Thoracic aorta (tissue), 2 donors: ENCODE results near the gene TRPM2. TPM values are rescaled to one million over a fixed set of nuclear protein-coding genes. Genes with fewer than 3 reads are reported as not detected.

ENCODE experiments used
- ATAC-seq: fragments of 150-250 bp; one replicate; pipeline ENCODE4 v1.8.0; 2017; ENCODE audit warnings: low read depth; ENCODE audit not compliant: insufficient number of reproducible peaks, low FRiP score
- DNase-seq: peaks from one replicate; pipeline ENCODE4 v3.0.0-alpha.2; 2020; ENCODE audit warnings: low spot score
- H3K27ac ChIP-seq, 2 donors: fragments of 200-600 bp; sonication (generic); 1 replicate in 1 of 2; 2 replicates in 1 of 2; pipeline ENCODE4 v1.5.1; 2016; ENCODE audit warnings: mild to moderate bottlenecking in 2 of 2, moderate library complexity in 2 of 2
- H3K27me3 ChIP-seq: fragments of 200-600 bp; sonication (generic); replicated peaks from 2 replicates; pipeline ENCODE4 v1.6.0; 2016; ENCODE audit warnings: mild to moderate bottlenecking; ENCODE audit not compliant: insufficient read depth
- H3K36me3 ChIP-seq: fragments of 200-600 bp; sonication (generic); one replicate; pipeline ENCODE4 v1.5.1; 2016
- H3K4me1 ChIP-seq, 2 donors: fragments of 200-600 bp; sonication (generic); 1 replicate in 1 of 2; 2 replicates in 1 of 2; pipeline versions ENCODE4 v1.5.1 to v1.6.0; 2016; ENCODE audit warnings: low read depth in 2 of 2, mild to moderate bottlenecking in 1 of 2; ENCODE audit not compliant: control insufficient read depth in 1 of 2
- H3K4me3 ChIP-seq: fragments of 200-600 bp; sonication (generic); 2 replicates; pipeline ENCODE4 v1.5.1; 2016; ENCODE audit warnings: mild to moderate bottlenecking
- H3K9me3 ChIP-seq: fragments of 200-600 bp; sonication (generic); 2 replicates; pipeline ENCODE4 v1.5.1; 2016
- CTCF ChIP-seq: fragments of 200-600 bp; sonication (generic); IDR thresholded peaks from one replicate; pipeline ENCODE4 v1.5.1; 2019; ENCODE audit warnings: antibody characterized with exemption
- total RNA-seq, 2 donors: library from RNA; depleted of rRNA; stranded (reverse); fragments of >200 nt; gene quantifications; one replicate each; pipeline versions ENCODE4 v1.1.0 to v1.2.3, GENCODE V29; 2016

TRPM2 gene
- total RNA-seq, 2 donors from 2014 or later = 10.4 to 12.9 TPM

GRCh38 chr21:44314561-44314960 is 38.9 kb upstream of the TRPM2 start:
- Histone ChIP-seq H3K4me3 (no peak overlapping the region), H3K9me3 (no peaks in the 10 kb centered on the region), H3K27ac (no peak overlapping the region), H3K36me3 (peaks cover 53% of the 10 kb centered on the region), H3K4me1 (no peaks in the 10 kb centered on the region), H3K27me3 (no peaks in the 10 kb centered on the region)
- ATAC-seq = no peak
- TF ChIP-seq CTCF = no peak
- no peak for DNase-seq

GRCh38 chr21:44315691-44316203 is 37.7 kb upstream of the TRPM2 start:
- no peaks in the 10 kb centered on the region for H3K9me3 ChIP-seq
- ATAC-seq (no peak), DNase-seq (no peak)
- no peak for TF ChIP-seq CTCF
- peaks cover 41% of the 10 kb centered on the region for H3K36me3 ChIP-seq
- no peaks in the 10 kb centered on the region for H3K4me1 ChIP-seq
- no peak overlapping the region for H3K4me3 ChIP-seq
- no peak overlapping the region for H3K27ac ChIP-seq
- no peaks in the 10 kb centered on the region for H3K27me3 ChIP-seq

- ATAC-seq (no peak), DNase-seq (no peak)
- Histone ChIP-seq H3K27ac (no peak overlapping the region), H3K9me3 (no peaks in the 10 kb centered on the region), H3K36me3 (peaks cover 36% of the 10 kb centered on the region), H3K4me3 (no peak overlapping the region), H3K4me1 (no peaks in the 10 kb centered on the region), H3K27me3 (no peaks in the 10 kb centered on the region)
- no peak for TF ChIP-seq CTCF
Measured at GRCh38 chr21:44316277-44316900, 37.0 kb upstream of the TRPM2 start.

GRCh38 chr21:44317241-44317782 is 36.1 kb upstream of the TRPM2 start:
- H3K36me3 ChIP-seq = peaks cover 37% of the 10 kb centered on the region
- H3K9me3 ChIP-seq = no peaks in the 10 kb centered on the region
- ATAC-seq (no peak), DNase-seq (no peak)
- H3K27me3 ChIP-seq = no peaks in the 10 kb centered on the region
- H3K27ac ChIP-seq = no peak overlapping the region
- H3K4me1 ChIP-seq = no peaks in the 10 kb centered on the region
- H3K4me3 ChIP-seq = no peak overlapping the region
- no peak for TF ChIP-seq CTCF

- Histone ChIP-seq H3K4me3 (no peak overlapping the region), H3K27me3 (no peaks in the 10 kb centered on the region), H3K27ac (no peak overlapping the region), H3K36me3 (peaks cover 41% of the 10 kb centered on the region), H3K9me3 (no peaks in the 10 kb centered on the region), H3K4me1 (no peaks in the 10 kb centered on the region)
- no peak for TF ChIP-seq CTCF
- ATAC-seq = no peak
- no peak for DNase-seq
Measured at GRCh38 chr21:44317871-44318270, 35.5 kb upstream of the TRPM2 start.
